H1 (cell line): Measurements from ENCODE around the gene FDPS.

Experiments
- CREB1 ChIP-seq: IDR thresholded peaks from 2 replicates; pipeline ENCODE4 v1.6.1; 2012; ENCODE audit warnings: inconsistent platforms
- CTCF ChIP-seq, 3 experiments: IDR thresholded peaks; 1 replicate in 2 of 3; 2 replicates in 1 of 3; pipeline versions ENCODE4 v1.5.1 to v1.6.1; 2011; ENCODE audit warnings: low read length in 3 of 3, mild to moderate bottlenecking in 3 of 3, inconsistent platforms in 2 of 3, low read depth in 1 of 3, moderate library complexity in 1 of 3; ENCODE audit not compliant: insufficient read depth in 1 of 3; ENCODE audit errors: control extremely low read depth in 1 of 3
- EZH2 ChIP-seq: fragments of 200-600 bp; sonication (generic); IDR thresholded peaks from 2 replicates; pipeline ENCODE4 v1.7.1; 2012; ENCODE audit warnings: low read depth, mild to moderate bottlenecking, moderate library complexity, low read length, inconsistent platforms; ENCODE audit not compliant: severe bottlenecking
- NRF1 ChIP-seq: IDR thresholded peaks from 2 replicates; pipeline ENCODE4 v1.6.1; 2011; ENCODE audit warnings: mild to moderate bottlenecking, low read depth, low read length, improper control_type of control experiment
- POLR2A ChIP-seq, 2 experiments: IDR thresholded peaks; 1 replicate in 1 of 2; 2 replicates in 1 of 2; pipeline ENCODE4 v1.6.1; 2011; ENCODE audit warnings: low read depth in 2 of 2, low read length in 2 of 2, mild to moderate bottlenecking in 2 of 2; ENCODE audit errors: control extremely low read depth in 1 of 2
- POLR2AphosphoS5 ChIP-seq: IDR thresholded peaks from 2 replicates; pipeline ENCODE4 v1.6.1; 2011; ENCODE audit warnings: low read depth, low read length
- RAD21 ChIP-seq, 2 experiments: IDR thresholded peaks in 1 of 2; conservative IDR thresholded peaks in 1 of 2; 2 replicates each; pipeline ENCODE4 v1.6.1; 2011; ENCODE audit warnings: low read depth in 2 of 2, low read length in 2 of 2, improper control_type of control experiment in 1 of 2, inconsistent platforms in 1 of 2, mild to moderate bottlenecking in 1 of 2, moderate library complexity in 1 of 2
- SIN3A ChIP-seq, 2 experiments: IDR thresholded peaks in 1 of 2; conservative IDR thresholded peaks in 1 of 2; 2 replicates each; pipeline ENCODE4 v1.6.1; 2011 to 2012; ENCODE audit warnings: low read length in 2 of 2, improper control_type of control experiment in 1 of 2, low read depth in 1 of 2, mild to moderate bottlenecking in 1 of 2
- SIRT6 ChIP-seq: IDR thresholded peaks from one replicate; pipeline ENCODE4 v1.7.1; 2012; ENCODE audit warnings: low read length, inconsistent platforms
- SP2 ChIP-seq: IDR thresholded peaks from 2 replicates; pipeline ENCODE4 v1.6.1; 2012; ENCODE audit warnings: mild to moderate bottlenecking, low read length, inconsistent platforms
- TAF1 ChIP-seq: IDR thresholded peaks from 2 replicates; pipeline ENCODE4 v1.6.1; 2011; ENCODE audit warnings: mild to moderate bottlenecking, low read depth, low read length

- TF ChIP-seq POLR2A (IDR thresholded peaks at IDR 0.05; ENCODE audit: control extremely low read depth in 1 of 2, low read depth in 2 of 2, low read length in 2 of 2): no peak
- no peak for TF ChIP-seq SIRT6
- TF ChIP-seq TAF1: no peak
- TF ChIP-seq POLR2AphosphoS5: no peak
- no peak for TF ChIP-seq RAD21 (IDR thresholded peaks at IDR 0.05 in 1 of 2, conservative IDR thresholded peaks at IDR 0.05 in 1 of 2; ENCODE audit: low read depth in 2 of 2, low read length in 2 of 2)
- TF ChIP-seq CTCF (IDR thresholded peaks at IDR 0.05; ENCODE audit: control extremely low read depth in 1 of 3, insufficient read depth in 1 of 3, low read depth in 1 of 3, low read length in 3 of 3): no peak
- TF ChIP-seq SIN3A (conservative IDR thresholded peaks at IDR 0.05 in 1 of 2, IDR thresholded peaks at IDR 0.05 in 1 of 2; ENCODE audit: low read depth in 1 of 2, low read length in 2 of 2): no peak
- no peak for TF ChIP-seq EZH2
- no peak for TF ChIP-seq NRF1
- no peak for TF ChIP-seq SP2
- no peak for TF ChIP-seq CREB1
These were observed 21.4 kb downstream of the FDPS start for GRCh38 chr1:155329980-155330598.
